Melanocyte of skin (primary cell): ENCODE data around the gene ZBTB22. TPM values are rescaled to one million over a fixed set of nuclear protein-coding genes. Genes with fewer than 3 reads are reported as not detected.

Experiments
- total RNA-seq, 2 donors: library from RNA; depleted of rRNA; stranded (reverse); fragments of >200 nt; gene quantifications; 2 replicates each; pipeline ENCODE4 v1.2.3, GENCODE V29; 2012

ZBTB22 gene
- 10 to 100 TPM in 1 of 2 donors, 1 to 10 TPM in 1; 7.7 to 12.7 TPM for total RNA-seq

DNA sequence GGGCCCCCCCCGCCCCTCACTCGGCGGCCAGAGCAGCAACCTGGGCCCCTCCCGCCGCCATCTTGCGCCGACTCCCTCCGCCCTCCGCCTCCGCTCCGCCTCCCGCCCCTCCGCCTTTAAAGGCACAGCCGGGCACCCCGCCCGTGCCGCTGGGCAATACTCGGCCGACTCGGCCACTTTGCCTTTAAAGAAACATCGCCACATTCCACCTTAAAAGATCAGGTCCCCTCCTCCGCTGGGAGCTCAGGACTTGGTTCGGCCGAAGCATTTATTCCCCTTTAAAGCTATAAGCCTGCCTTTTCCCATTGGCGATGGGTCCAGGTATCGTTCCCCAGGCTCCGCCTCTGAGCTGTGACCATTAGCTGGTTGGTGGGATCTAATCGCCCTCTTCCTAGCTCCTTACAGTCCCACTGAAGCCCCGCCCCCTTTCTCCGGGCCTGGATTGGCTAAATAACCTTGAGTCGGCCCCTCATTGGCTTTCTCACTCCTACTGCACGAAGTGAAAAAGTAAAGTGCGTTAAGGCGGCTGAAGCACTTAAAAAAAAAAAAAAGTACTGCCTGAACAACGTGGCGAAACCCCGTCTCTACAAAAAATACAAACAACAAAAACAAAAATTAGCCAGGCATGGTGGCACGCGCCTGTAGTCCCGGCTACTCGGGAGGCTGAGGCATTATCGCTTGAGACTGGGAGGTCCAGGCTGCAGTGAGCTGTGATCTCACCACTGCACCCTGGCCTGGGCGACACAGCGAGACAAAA, at the start of gene ZBTB22:
Gene ZBTB22 (minus strand): TSS at position 76 of the 757 bp plus-strand sequence. CDS start 828 bp downstream, outside the sequence.

GRCh38 chr6:33313709-33314514, 3.6 kb downstream of the ZBTB22 start, which contains the start of gene TAPBP:
Gene TAPBP (minus strand): TSS chr6:33314078. CDS start chr6:33314041, 37 bp downstream.

DNA sequence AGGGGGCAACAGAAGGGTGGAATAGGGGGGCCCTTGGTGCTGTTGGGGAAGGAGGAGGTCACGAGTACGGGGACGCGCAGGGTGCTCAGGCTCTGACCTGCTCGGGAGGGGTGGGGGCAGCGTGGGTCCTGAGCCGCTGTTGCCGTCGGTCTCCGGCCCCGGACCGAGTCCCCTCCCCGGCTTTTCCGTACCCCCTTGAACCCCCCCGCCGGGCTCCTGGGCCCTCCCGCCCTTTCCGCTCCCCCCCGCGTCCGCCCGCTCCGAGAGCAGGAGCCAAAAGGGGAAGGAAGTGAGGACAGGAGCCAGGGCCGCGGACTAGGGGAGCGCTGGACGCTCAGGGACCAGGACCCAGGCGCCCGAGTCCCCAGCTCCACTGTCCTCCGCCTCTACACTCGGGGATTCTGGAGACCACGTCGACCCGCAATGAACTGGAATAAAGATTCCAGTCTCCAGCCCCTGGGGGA, 18.7 kb downstream of the ZBTB22 start, which contains the start of gene RGL2:
Gene RGL2 (minus strand): TSS at position 170 of the 464 bp plus-strand sequence. CDS start 332 bp downstream, outside the sequence.

GRCh38 chr6:33288921-33289783, 28.4 kb downstream of the ZBTB22 start, which contains the start of the genes PFDN6 and WDR46:
Gene PFDN6 (plus strand): TSS chr6:33289601. CDS start chr6:33289857, 256 bp downstream.
Gene WDR46 (minus strand): TSS chr6:33289239. CDS start chr6:33289170, 69 bp downstream.

GRCh38 chr6:33276864-33277662, 40.5 kb downstream of the ZBTB22 start, which contains the start of gene B3GALT4:
Gene B3GALT4 (plus strand): TSS chr6:33277123. CDS start chr6:33277420, 297 bp downstream.

DNA sequence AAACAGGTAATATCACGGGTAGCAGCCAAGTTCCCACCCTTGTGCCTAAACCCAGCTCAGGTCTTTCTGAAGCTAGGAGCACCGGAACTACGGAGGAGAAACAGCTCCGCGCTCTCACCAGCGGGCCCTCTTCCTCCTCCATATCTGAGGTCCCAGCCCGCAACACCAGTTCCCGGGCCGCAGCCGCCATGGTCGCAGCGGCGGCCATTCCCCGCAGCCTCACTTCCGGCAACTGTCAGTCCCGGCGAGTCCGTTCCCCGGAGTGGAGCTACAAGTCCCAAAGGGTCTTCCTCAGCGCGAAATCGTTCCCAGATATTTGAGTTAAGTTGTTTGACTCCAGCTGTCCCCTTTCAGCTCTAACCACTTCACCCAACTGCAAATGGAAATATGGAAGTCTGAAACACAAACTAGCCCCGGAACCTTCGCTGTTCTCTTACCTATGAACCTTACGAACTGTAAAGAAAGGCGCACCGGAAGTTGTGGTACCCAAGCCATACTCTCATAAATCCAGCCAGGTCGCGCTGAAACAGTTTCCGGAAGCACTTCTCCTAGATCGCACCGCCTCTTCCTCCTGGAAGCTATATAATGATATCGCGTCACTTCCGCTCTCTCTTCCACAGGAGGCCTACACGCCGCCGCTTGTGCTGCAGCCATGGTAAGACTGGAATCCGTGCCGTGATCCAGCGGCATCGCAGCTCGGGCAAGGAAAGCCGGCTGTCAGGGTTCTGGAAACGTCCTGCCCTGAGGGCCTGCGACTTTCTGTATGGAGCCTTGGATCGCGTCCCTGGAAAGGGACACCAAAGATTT, 45.9 kb downstream of the ZBTB22 start, which contains the start of the genes RPS18 and VPS52:
Gene RPS18 (plus strand): TSS at position 608 of the 807 bp plus-strand sequence. CDS start 45 bp downstream, at position 653.
Gene VPS52 (minus strand): TSS at position 409 of the 807 bp plus-strand sequence. CDS start 201 bp downstream, at position 208.

Other genes with a start within 250 kb of the ZBTB22 start
- gene HLA-DPA1, start 244.1 kb downstream of the ZBTB22 start, total RNA-seq: 10 to 100 TPM; 39.2 to 42.0 TPM
- gene HLA-DPB1, start 241.8 kb downstream of the ZBTB22 start, total RNA-seq: 1 to 10 TPM; 7.2 to 9.7 TPM
- gene COL11A2, start 125.3 kb downstream of the ZBTB22 start, total RNA-seq: under 1 TPM in 1 of 2 donors, not detected in 1; 0.34 TPM
- 10 to 100 TPM in 1 of 2 donors, 1 to 10 TPM in 1; 8.7 to 13.8 TPM for gene RXRB, start 117.1 kb downstream of the ZBTB22 start, total RNA-seq
- gene SLC39A7, start 116.9 kb downstream of the ZBTB22 start, total RNA-seq: 10 to 100 TPM; 45.4 to 58.3 TPM
- gene HSD17B8, start 113.1 kb downstream of the ZBTB22 start, total RNA-seq: 1 to 10 TPM; 4.3 to 6.5 TPM
- 10 to 100 TPM; 23.6 to 25.8 TPM for gene RING1, start 109.2 kb downstream of the ZBTB22 start, total RNA-seq
- gene VPS52, start 45.9 kb downstream of the ZBTB22 start, total RNA-seq: 10 to 100 TPM; 38.3 to 41.0 TPM
- gene RPS18, start 45.7 kb downstream of the ZBTB22 start, total RNA-seq: 1,000 to 10,000 TPM; 1,205 to 1,781 TPM
- gene B3GALT4, start 40.6 kb downstream of the ZBTB22 start, total RNA-seq: 1 to 10 TPM; 3.7 to 7.6 TPM
- gene WDR46, start 28.5 kb downstream of the ZBTB22 start, total RNA-seq: 10 to 100 TPM; 68.5 to 92.6 TPM
- 10 to 100 TPM; 32.7 to 58.3 TPM for gene PFDN6, start 28.1 kb downstream of the ZBTB22 start, total RNA-seq
- 10 to 100 TPM; 19.0 to 23.1 TPM for gene RGL2, start 18.8 kb downstream of the ZBTB22 start, total RNA-seq
- 100 to 1,000 TPM; 120 to 228 TPM for gene TAPBP, start 3.7 kb downstream of the ZBTB22 start, total RNA-seq
- 10 to 100 TPM; 28.9 to 45.6 TPM for gene DAXX, start 5.2 kb upstream of the ZBTB22 start, total RNA-seq
- 10 to 100 TPM; 32.0 to 59.6 TPM for gene KIFC1, start 74.1 kb upstream of the ZBTB22 start, total RNA-seq
- 10 to 100 TPM; 11.7 to 16.5 TPM for gene PHF1, start 93.3 kb upstream of the ZBTB22 start, total RNA-seq
- 100 to 1,000 TPM; 139 to 144 TPM for gene CUTA, start 100.4 kb upstream of the ZBTB22 start, total RNA-seq
- 1 to 10 TPM; 4.8 to 5.3 TPM for gene SYNGAP1, start 102.3 kb upstream of the ZBTB22 start, total RNA-seq
- gene ZBTB9, start 136.8 kb upstream of the ZBTB22 start, total RNA-seq: 1 to 10 TPM; 3.8 to 7.3 TPM